ENCODE data around the gene NTN1. TPM values are rescaled to one million over a fixed set of nuclear protein-coding genes. Genes with fewer than 3 reads are reported as not detected.

Gene NTN1
- total RNA-seq, 1 donor from 2014 or later, result 7.8 TPM

DNA sequence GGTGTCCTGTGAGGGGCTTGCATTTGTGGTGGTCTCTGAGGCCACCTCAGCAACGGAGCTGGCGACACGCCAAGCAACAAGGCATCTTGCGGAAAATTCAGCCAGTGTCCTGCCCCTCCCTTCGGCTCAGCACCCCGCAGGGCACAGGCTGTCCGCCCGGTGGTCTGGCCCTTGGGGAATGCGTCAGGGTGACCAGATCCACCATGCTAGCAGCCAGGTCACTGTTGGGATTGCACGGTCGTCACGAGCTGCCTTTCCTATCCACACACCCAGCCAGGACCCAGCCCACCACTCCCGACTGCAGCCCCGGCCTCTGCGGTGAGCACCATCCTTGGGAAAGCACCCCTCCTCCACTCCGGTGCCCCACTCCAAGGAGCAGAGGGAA lies 221.2 kb downstream of the NTN1 start:
- Histone ChIP-seq H3K4me3 (no peak overlapping the region), H3K9me3 (no peaks in the 10 kb centered on the region), H3K4me1 (peaks cover 40% of the 10 kb centered on the region), H3K27ac (no peak overlapping the region), H3K27me3 (ENCODE audit: low read depth) (no peaks in the 10 kb centered on the region), H3K36me3 (no peaks in the 10 kb centered on the region)
- no peak for DNase-seq
- no peak for TF ChIP-seq CTCF (IDR thresholded peaks at IDR 0.05)
- intact Hi-C loops (cut with DNase I), result no loop called here
- ATAC-seq, result no peak

GRCh38 chr17:9242983-9243382 lies 221.7 kb downstream of the NTN1 start:
- no peak for TF ChIP-seq CTCF (IDR thresholded peaks at IDR 0.05)
- ATAC-seq (no peak), DNase-seq (no peak)
- Histone ChIP-seq H3K4me1 (peaks cover 40% of the 10 kb centered on the region), H3K9me3 (no peaks in the 10 kb centered on the region), H3K4me3 (no peak overlapping the region), H3K27ac (no peak overlapping the region), H3K27me3 (ENCODE audit: low read depth) (no peaks in the 10 kb centered on the region), H3K36me3 (no peaks in the 10 kb centered on the region)
- intact Hi-C loops (cut with DNase I), result no loop called here

- TF ChIP-seq CTCF (IDR thresholded peaks at IDR 0.05), result no peak
- peak overlapping the region; percentile 56 for H3K27ac ChIP-seq
- no peak overlapping the region for H3K4me3 ChIP-seq
- no peak for ATAC-seq
- no peak for DNase-seq
- H3K36me3 ChIP-seq, result no peaks in the 10 kb centered on the region
- H3K4me1 ChIP-seq, result peaks cover 33% of the 10 kb centered on the region
- intact Hi-C loops (cut with DNase I), result no loop called here
- H3K27me3 ChIP-seq (ENCODE audit: low read depth), result no peaks in the 10 kb centered on the region
- no peaks in the 10 kb centered on the region for H3K9me3 ChIP-seq
These were observed 223.0 kb downstream of the NTN1 start for GRCh38 chr17:9244066-9245052.

DNA sequence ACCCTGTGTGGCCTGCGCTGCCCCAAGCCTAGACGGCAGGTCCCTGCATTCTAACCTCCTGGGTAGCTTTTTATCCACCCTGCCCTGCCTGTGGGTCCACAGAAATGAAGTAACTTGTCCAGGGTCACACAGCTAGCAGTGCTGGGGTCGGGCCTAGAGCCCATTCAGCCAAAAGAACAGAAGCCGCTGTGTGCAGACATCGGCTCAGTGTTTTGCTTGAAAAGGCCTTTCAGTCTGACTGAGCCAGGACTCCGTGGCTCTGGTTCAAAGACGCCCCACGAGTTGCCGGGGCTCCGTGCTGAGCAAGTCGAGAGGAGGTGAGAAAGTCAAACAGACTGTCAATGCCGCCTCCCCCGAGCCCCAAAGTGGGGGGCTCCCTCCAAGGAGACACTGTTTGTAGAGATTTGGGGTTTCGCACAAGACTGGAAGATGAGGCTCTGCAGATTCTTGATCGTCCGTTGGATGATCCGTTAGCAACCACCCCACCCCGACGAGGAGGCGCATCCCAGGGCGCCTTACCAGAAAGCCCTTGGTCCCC lies 226.2 kb downstream of the NTN1 start:
- ATAC-seq, result no peak
- Histone ChIP-seq H3K4me3 (no peak overlapping the region), H3K4me1 (peaks cover 13% of the 10 kb centered on the region), H3K27me3 (ENCODE audit: low read depth) (no peaks in the 10 kb centered on the region), H3K27ac (no peak overlapping the region), H3K9me3 (no peaks in the 10 kb centered on the region), H3K36me3 (peaks cover 4% of the 10 kb centered on the region)
- no peak for TF ChIP-seq CTCF (IDR thresholded peaks at IDR 0.05)
- DNase-seq, result no peak
- intact Hi-C loops (cut with DNase I), result no loop called here

- Histone ChIP-seq H3K27ac (no peak overlapping the region), H3K9me3 (no peaks in the 10 kb centered on the region), H3K4me1 (peaks cover 7% of the 10 kb centered on the region), H3K36me3 (peaks cover 4% of the 10 kb centered on the region), H3K4me3 (no peak overlapping the region), H3K27me3 (ENCODE audit: low read depth) (no peaks in the 10 kb centered on the region)
- no peak for TF ChIP-seq CTCF (IDR thresholded peaks at IDR 0.05)
- intact Hi-C loops (cut with DNase I), result no loop called here
- ATAC-seq, result no peak
- DNase-seq, result no peak
These were observed 228.1 kb downstream of the NTN1 start for GRCh38 chr17:9249245-9249953.

Data from lower lobe of right lung (tissue), 2 donors.